Glomerular endothelial cell (primary cell): ENCODE results near the gene NINL. TPM values are rescaled to one million over a fixed set of nuclear protein-coding genes. Genes with fewer than 3 reads are reported as not detected.

Experiments
- DNase-seq: peaks from one replicate; pipeline ENCODE4 v3.0.0-alpha.2; 2011; ENCODE audit warnings: low read depth, low spot score; ENCODE audit errors: extremely low read depth
- total RNA-seq: library from RNA; depleted of rRNA; stranded (reverse); fragments of >200 nt; gene quantifications from 2 replicates; pipeline ENCODE4 v1.2.3, GENCODE V29; 2015

NINL gene
- total RNA-seq, 1 donor from 2014 or later: 16.8 TPM

- DNase-seq: no peak
These were observed 140.8 kb downstream of the NINL start for GRCh38 chr20:25444556-25444955.

DNA sequence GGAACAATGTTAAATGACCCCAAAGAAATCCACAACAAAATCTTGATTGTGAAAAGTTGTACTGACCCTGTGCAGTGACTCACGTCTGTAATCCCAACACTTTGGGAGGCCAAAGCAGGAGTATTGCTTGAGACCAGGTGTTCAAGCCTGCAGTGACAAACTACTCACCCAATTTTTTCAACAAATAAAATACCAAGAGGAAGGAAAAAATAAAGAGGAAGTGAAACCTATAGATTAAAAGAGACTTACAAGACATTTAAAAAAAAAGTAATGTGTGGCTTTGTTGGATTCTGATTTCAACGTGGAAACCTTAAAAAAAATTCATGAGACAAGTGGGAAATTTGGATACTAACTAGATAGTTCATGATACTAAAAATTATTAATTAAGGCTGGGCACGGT, 146.0 kb downstream of the NINL start:
- no peak for DNase-seq

- no peak for DNase-seq
These were observed 148.2 kb downstream of the NINL start for GRCh38 chr20:25437153-25437581.

- DNase-seq: no peak
These were observed 160.8 kb downstream of the NINL start for GRCh38 chr20:25424536-25424935.

GRCh38 chr20:25422032-25422431, 163.3 kb downstream of the NINL start:
- no peak for DNase-seq

DNA sequence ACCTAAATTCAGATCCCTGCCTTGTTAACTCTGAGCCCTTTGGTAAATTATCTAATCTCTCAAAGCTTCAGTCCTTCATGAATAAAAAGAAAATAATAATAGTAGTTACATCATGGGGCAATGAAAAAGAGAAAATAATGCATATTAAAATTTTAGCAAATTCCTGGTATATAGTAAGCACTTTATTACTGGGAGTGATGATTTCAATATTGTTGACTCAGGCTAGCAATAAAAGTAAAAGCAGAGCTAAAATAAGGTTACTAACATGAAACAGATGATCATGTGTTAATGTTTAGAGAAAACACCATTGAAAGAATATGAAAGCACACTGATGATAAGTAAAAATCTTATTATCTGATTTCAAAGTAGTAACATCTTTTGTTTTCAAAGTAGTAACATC, 164.2 kb downstream of the NINL start:
- DNase-seq: no peak

GRCh38 chr20:25418776-25419175, 166.6 kb downstream of the NINL start:
- DNase-seq: no peak

GRCh38 chr20:25408890-25409289, 176.4 kb downstream of the NINL start:
- no peak for DNase-seq

- DNase-seq: no peak
These were observed 177.2 kb downstream of the NINL start for GRCh38 chr20:25408170-25408547.

- DNase-seq: peak; percentile 60
These were observed 177.8 kb downstream of the NINL start, which contains the start of gene GINS1 for GRCh38 chr20:25407311-25408169. Gene GINS1, plus strand, starts transcription at chr20:25407673. Its CDS starts 148 bp downstream, at chr20:25407821.

Other genes with a start within 250 kb of the NINL start
- 31.3 and 49.4 TPM in 2 replicates for gene ABHD12, start 194.7 kb downstream of the NINL start, total RNA-seq
- gene GINS1, start 177.9 kb downstream of the NINL start, total RNA-seq: 3.1 and 4.4 TPM in 2 replicates
- gene NANP, start 38.5 kb upstream of the NINL start, total RNA-seq: 7.6 and 8.8 TPM in 2 replicates
- gene ZNF337, start 111.3 kb upstream of the NINL start, total RNA-seq: 10.6 and 16.5 TPM in 2 replicates